ENCODE results near the gene CHIC2. TPM values are rescaled to one million over a fixed set of nuclear protein-coding genes. Genes with fewer than 3 reads are reported as not detected.
A peak's percentile ranks its signal among the peaks of the same experiment; 100 is the strongest.

Gene CHIC2
- total RNA-seq, 1 experiment from 2014 or later, result 8.2 TPM

DNA sequence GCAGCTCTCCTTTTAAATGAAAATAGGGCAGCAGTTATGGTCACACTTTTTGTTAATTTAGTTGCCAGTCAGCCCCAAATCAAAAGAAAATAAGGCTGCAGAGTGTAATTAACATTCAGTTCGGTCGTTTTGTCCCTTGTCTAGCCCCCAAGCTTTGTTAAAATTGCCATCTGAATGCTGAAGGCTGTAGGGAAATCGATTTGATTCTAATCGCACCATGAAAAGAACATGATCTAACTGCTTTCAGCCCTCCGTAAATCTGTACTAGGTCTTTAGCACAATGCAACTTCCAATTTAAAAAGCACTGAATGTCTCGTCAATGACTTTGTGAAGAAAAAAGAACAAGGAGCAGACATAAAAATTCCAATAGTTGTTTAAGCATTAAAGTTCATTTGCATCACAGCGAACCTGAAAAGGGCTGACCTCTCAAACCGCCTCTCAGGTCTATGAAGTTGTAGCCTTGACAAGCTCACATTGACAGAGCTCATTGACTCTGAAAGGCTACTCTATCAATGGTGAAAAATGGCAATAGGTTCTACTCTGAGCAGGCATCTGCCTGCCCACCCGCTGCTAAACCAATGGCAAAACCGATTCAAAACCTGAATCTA lies 48.9 kb downstream of the CHIC2 start:
- Histone ChIP-seq H3K14ac (ENCODE audit: insufficient read depth, low read length) (no peak overlapping the region), H4K20me1 (ENCODE audit: control insufficient read depth, insufficient read depth, insufficient read length) (no peaks in the 10 kb centered on the region), H2AK5ac (ENCODE audit: insufficient read length, low read length) (no peak overlapping the region), H2BK5ac (ENCODE audit: insufficient read length, low read length) (no peak overlapping the region), H2BK15ac (ENCODE audit: low read depth, low read length) (no peak overlapping the region), H3K4me1 (ENCODE audit: insufficient read depth, low read length) (peaks cover 5% of the 10 kb centered on the region; the same call in 1 of the 2 replicates), H3K23me2 (ENCODE audit: insufficient read length, low read depth, low read length, poor library complexity, severe bottlenecking) (no peaks in the 10 kb centered on the region), H2BK20ac (ENCODE audit: low read depth, low read length, poor library complexity, severe bottlenecking) (no peak overlapping the region), H3K4me2 (ENCODE audit: insufficient read depth, insufficient read length, low read length) (peak overlapping the region; percentile 80), H3K23ac (ENCODE audit: insufficient read length, low read depth, low read length) (no peak overlapping the region), H2AFZ (ENCODE audit: low read length) (no peak overlapping the region), H3K9ac (ENCODE audit: extremely low read depth, insufficient read length, low read length) (no peak overlapping the region), H2BK120ac (ENCODE audit: low read depth, low read length, poor library complexity, severe bottlenecking) (no peak overlapping the region), H3T11ph (ENCODE audit: low read length) (no peak overlapping the region), H3K27ac (ENCODE audit: insufficient read length, low read depth, low read length) (peak overlapping the region; percentile 65), H3K79me1 (ENCODE audit: insufficient read depth, low read depth, low read length, poor library complexity, severe bottlenecking) (no peaks in the 10 kb centered on the region), H3K4ac (ENCODE audit: low read depth, low read length) (no peak overlapping the region), H2BK12ac (ENCODE audit: insufficient read length, low read depth, low read length) (no peak overlapping the region), H3K27me3 (ENCODE audit: insufficient read depth, low read length) (no peaks in the 10 kb centered on the region), H3K18ac (ENCODE audit: insufficient read length, low read depth, low read length) (no peak overlapping the region), H3K56ac (ENCODE audit: insufficient read length, low read depth, low read length) (no peak overlapping the region), H4K5ac (ENCODE audit: insufficient read length, low read depth, low read length) (no peak overlapping the region), H4K91ac (ENCODE audit: insufficient read length, low read depth, low read length) (no peak overlapping the region), H3K79me2 (ENCODE audit: insufficient read depth, low read length) (no peaks in the 10 kb centered on the region), H3K9me3 (ENCODE audit: control insufficient read depth, low read depth, low read length) (peaks cover 4% of the 10 kb centered on the region), H4K8ac (replicated peaks; ENCODE audit: insufficient read length, low read depth, low read length) (no peak overlapping the region)
- peak; percentile 62 for DNase-seq
- Mint-ChIP-seq H3K27me3 (ENCODE audit: low read depth) (no peaks in the 10 kb centered on the region), H3K4me1 (peaks cover 46 to 49% of the 10 kb centered on the region in 2 experiments), H3K27ac (peak overlapping the region in 2 of 3 experiments; percentile 78 to 95; a peak in 4 of 7 replicates), H3K36me3 (ENCODE audit: insufficient read depth in 1 of 3, low read depth in 3 of 3) (no peaks in the 10 kb centered on the region), H3K4me3 (peak overlapping the region; percentile 45 to 72), H3K9me3 (no peaks in the 10 kb centered on the region)
- no CpG with 5 or more reads among the region's 10 CpGs for WGBS (ENCODE audit: extremely low coverage, insufficient read length, low lambda C conversion rate)
- TF ChIP-seq, protein P1, sequence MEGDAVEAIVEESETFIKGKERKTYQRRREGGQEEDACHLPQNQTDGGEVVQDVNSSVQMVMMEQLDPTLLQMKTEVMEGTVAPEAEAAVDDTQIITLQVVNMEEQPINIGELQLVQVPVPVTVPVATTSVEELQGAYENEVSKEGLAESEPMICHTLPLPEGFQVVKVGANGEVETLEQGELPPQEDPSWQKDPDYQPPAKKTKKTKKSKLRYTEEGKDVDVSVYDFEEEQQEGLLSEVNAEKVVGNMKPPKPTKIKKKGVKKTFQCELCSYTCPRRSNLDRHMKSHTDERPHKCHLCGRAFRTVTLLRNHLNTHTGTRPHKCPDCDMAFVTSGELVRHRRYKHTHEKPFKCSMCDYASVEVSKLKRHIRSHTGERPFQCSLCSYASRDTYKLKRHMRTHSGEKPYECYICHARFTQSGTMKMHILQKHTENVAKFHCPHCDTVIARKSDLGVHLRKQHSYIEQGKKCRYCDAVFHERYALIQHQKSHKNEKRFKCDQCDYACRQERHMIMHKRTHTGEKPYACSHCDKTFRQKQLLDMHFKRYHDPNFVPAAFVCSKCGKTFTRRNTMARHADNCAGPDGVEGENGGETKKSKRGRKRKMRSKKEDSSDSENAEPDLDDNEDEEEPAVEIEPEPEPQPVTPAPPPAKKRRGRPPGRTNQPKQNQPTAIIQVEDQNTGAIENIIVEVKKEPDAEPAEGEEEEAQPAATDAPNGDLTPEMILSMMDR (conservative IDR thresholded peaks at IDR 0.05), result no peak
